Liver (tissue), 9 donors: ENCODE data around the gene PCDHGA3. TPM values are rescaled to one million over a fixed set of nuclear protein-coding genes. Genes with fewer than 3 reads are reported as not detected.
A peak's percentile ranks its signal among the peaks of the same experiment; 100 is the strongest.

Source experiments
- DNase-seq: peaks from one replicate; pipeline ENCODE4 v3.0.0-alpha.2; 2017; ENCODE audit warnings: low spot score
- H3K27ac ChIP-seq, 2 donors: one replicate each; pipeline ENCODE4 v1.7.0; 2013; ENCODE audit warnings: inconsistent platforms in 2 of 2, low read length in 2 of 2, control low read depth in 1 of 2, low read depth in 1 of 2, mild to moderate bottlenecking in 1 of 2
- H3K27me3 ChIP-seq, 4 donors: one replicate each; pipeline versions ENCODE4 v1.6.1 to v1.7.0; 2013; ENCODE audit warnings: low read length in 3 of 4, inconsistent platforms in 1 of 4, mild to moderate bottlenecking in 1 of 4, moderate library complexity in 1 of 4; ENCODE audit not compliant: control insufficient read depth in 4 of 4, insufficient read depth in 4 of 4
- H3K36me3 ChIP-seq, 4 donors: one replicate each; pipeline versions ENCODE4 v1.6.1 to v1.7.0; 2013; ENCODE audit warnings: low read length in 3 of 4, mild to moderate bottlenecking in 3 of 4, low read depth in 1 of 4, moderate library complexity in 1 of 4; ENCODE audit not compliant: control insufficient read depth in 4 of 4, insufficient read depth in 3 of 4
- H3K4me1 ChIP-seq, 4 donors: one replicate each; pipeline versions ENCODE4 v1.6.1 to v1.7.0; 2013; ENCODE audit warnings: low read length in 3 of 4, mild to moderate bottlenecking in 3 of 4, moderate library complexity in 1 of 4; ENCODE audit not compliant: control insufficient read depth in 4 of 4, insufficient read depth in 4 of 4
- H3K4me3 ChIP-seq, 3 donors: one replicate each; pipeline versions ENCODE4 v1.6.1 to v1.7.0; 2013; ENCODE audit warnings: low read length in 3 of 3, control low read depth in 1 of 3, low read depth in 1 of 3, mild to moderate bottlenecking in 1 of 3
- H3K9ac ChIP-seq, 2 donors: one replicate each; pipeline ENCODE4 v1.7.0; 2013; ENCODE audit warnings: low read length in 2 of 2, mild to moderate bottlenecking in 2 of 2, moderate library complexity in 2 of 2, control low read depth in 1 of 2, low read depth in 1 of 2
- H3K9me3 ChIP-seq, 4 donors: one replicate each; pipeline versions ENCODE4 v1.6.1 to v1.7.0; 2013; ENCODE audit warnings: low read length in 3 of 4; ENCODE audit not compliant: control insufficient read depth in 4 of 4
- ATF3 ChIP-seq: IDR thresholded peaks from 2 replicates; pipeline ENCODE4 v1.6.1; 2016; ENCODE audit warnings: antibody characterized with exemption
- EGR1 ChIP-seq, 2 donors: IDR thresholded peaks; 2 replicates each; pipeline ENCODE4 v1.6.1; 2016 to 2018; ENCODE audit warnings: antibody characterized with exemption in 2 of 2, low read depth in 2 of 2
- FOXA1 ChIP-seq: IDR thresholded peaks from 2 replicates; pipeline ENCODE4 v1.6.1; 2016; ENCODE audit warnings: antibody characterized with exemption
- HNF4G ChIP-seq: IDR thresholded peaks from 2 replicates; pipeline ENCODE4 v1.6.1; 2016; ENCODE audit warnings: antibody characterized with exemption
- JUND ChIP-seq, 2 donors: IDR thresholded peaks; 2 replicates each; pipeline ENCODE4 v1.6.1; 2016; ENCODE audit warnings: antibody characterized with exemption in 2 of 2
- MAX ChIP-seq: IDR thresholded peaks from 2 replicates; pipeline ENCODE4 v1.6.1; 2016; ENCODE audit warnings: antibody characterized with exemption
- NR2F2 ChIP-seq: IDR thresholded peaks from 2 replicates; pipeline ENCODE4 v1.6.1; 2016; ENCODE audit warnings: antibody characterized with exemption
- RAD21 ChIP-seq, 2 donors: IDR thresholded peaks; 2 replicates each; pipeline ENCODE4 v1.6.1; 2016; ENCODE audit warnings: antibody characterized with exemption in 2 of 2, mild to moderate bottlenecking in 2 of 2
- REST ChIP-seq: IDR thresholded peaks from 2 replicates; pipeline ENCODE4 v1.6.1; 2016; ENCODE audit warnings: antibody characterized with exemption, mild to moderate bottlenecking
- SP1 ChIP-seq: IDR thresholded peaks from 2 replicates; pipeline ENCODE4 v1.6.1; 2018; ENCODE audit warnings: antibody characterized with exemption, mild to moderate bottlenecking
- ZBTB33 ChIP-seq: IDR thresholded peaks from 2 replicates; pipeline ENCODE4 v1.6.1; 2016; ENCODE audit warnings: antibody characterized with exemption
- WGBS: extraction: QIAGEN DNeasy Blood & Tissue Kit; methylation state at CpG from one replicate; pipeline ENCODE4 v1.1.7; 2013; 5-methylcytosine and 5-hydroxymethylcytosine counted together
- polyA plus RNA-seq, 2 donors: library from polyadenylated mRNA; stranded (reverse) in 1 of 2; unstranded in 1 of 2; fragments of 200-250 nt in 1 of 2; fragments of >200 nt in 1 of 2; fragmentation: Nextera tagmentation in 1 of 2; extraction: Ambion mirVana in 1 of 2; gene quantifications; one replicate each; pipeline versions ENCODE4 v1.2.1 to v1.2.3, GENCODE V29; 2013 to 2015
- total RNA-seq, 2 donors: library from RNA; depleted of rRNA; stranded (reverse); fragments of >200 nt; gene quantifications; one replicate each; pipeline ENCODE4 v1.2.3, GENCODE V29; 2014
- donor health status: healthy.
- donor health status: healthy.
- donor health status: healthy.
- donor health status: healthy.
- donor health status: healthy.

The PCDHGA3 gene
- total and polyA plus RNA-seq, 4 donors = 0.09 to 0.59 (median 0.29) TPM

GRCh38 chr5:141303756-141304155, 39.9 kb upstream of the PCDHGA3 start, which contains the start of gene SLC25A2:
TSS of gene SLC25A2 (minus strand) at chr5:141304049. CDS start at chr5:141303865, 184 bp downstream.
- 48% methylated on average over 36 of the region's 36 CpGs for WGBS
- H3K9me3 ChIP-seq = peaks cover 33 to 79% (median 49%) of the 10 kb centered on the region in 4 donors
- no peak within 1 kb of the TSS for H3K27ac ChIP-seq
- H3K4me3 ChIP-seq = peak within 1 kb of the TSS in 2 of 3 donors; percentile 20 to 46
- no peaks in the 10 kb centered on the region for H3K4me1 ChIP-seq
- H3K9ac ChIP-seq = no peak within 1 kb of the TSS
- no peak for DNase-seq
- TF ChIP-seq FOXA1 (no peak), SP1 (no peak), ATF3 (no peak), REST (no peak), JUND (IDR thresholded peaks at IDR 0.05) (no peak), HNF4G (no peak), NR2F2 (no peak), RAD21 (IDR thresholded peaks at IDR 0.05) (no peak), MAX (no peak), EGR1 (IDR thresholded peaks at IDR 0.05; ENCODE audit: low read depth in 2 of 2) (no peak)
- peaks cover 0 to 6% (median 0%) of the 10 kb centered on the region in 4 donors for H3K36me3 ChIP-seq
- H3K27me3 ChIP-seq = no peaks in the 10 kb centered on the region

- peaks cover 36 to 74% (median 55%) of the 10 kb centered on the region in 4 donors for H3K9me3 ChIP-seq
- WGBS = 97% methylated on average over 1 of the region's 1 CpG
These were observed 37.0 kb upstream of the PCDHGA3 start for GRCh38 chr5:141306630-141307029.

More at GRCh38 chr5:141306630-141307029, 37.0 kb upstream of the PCDHGA3 start:
- no peaks in the 10 kb centered on the region for H3K4me1 ChIP-seq
- H3K9ac ChIP-seq = no peak overlapping the region
- DNase-seq = no peak
- H3K36me3 ChIP-seq = peaks cover 0 to 6% (median 0%) of the 10 kb centered on the region in 4 donors
- H3K27ac ChIP-seq = no peak overlapping the region
- TF ChIP-seq RAD21 (IDR thresholded peaks at IDR 0.05) (no peak), ZBTB33 (no peak), SP1 (no peak)
- H3K27me3 ChIP-seq = no peaks in the 10 kb centered on the region
- H3K4me3 ChIP-seq = peak overlapping the region in 2 of 3 donors; percentile 12 to 40
